Ishikawa (cell line): ENCODE data around the gene ZNF473.

ENCODE experiments used
- CEBPB ChIP-seq: IDR thresholded peaks from 2 replicates; pipeline ENCODE4 v1.6.1; 2012
- CREB1 ChIP-seq: IDR thresholded peaks from 2 replicates; pipeline ENCODE4 v1.6.1; 2012; ENCODE audit warnings: low read depth
- EGR1 ChIP-seq: IDR thresholded peaks from 2 replicates; pipeline ENCODE4 v1.6.1; 2012
- EP300 ChIP-seq: IDR thresholded peaks from 2 replicates; pipeline ENCODE4 v1.6.1; 2012; ENCODE audit warnings: borderline replicate concordance
- FOXM1 ChIP-seq: IDR thresholded peaks from 2 replicates; pipeline ENCODE4 v1.6.1; 2012; ENCODE audit warnings: low read depth, borderline replicate concordance
- MAX ChIP-seq: IDR thresholded peaks from 2 replicates; pipeline ENCODE4 v1.6.1; 2012
- NFIC ChIP-seq: IDR thresholded peaks from 2 replicates; pipeline ENCODE4 v1.6.1; 2012
- RAD21 ChIP-seq: IDR thresholded peaks from 2 replicates; pipeline ENCODE4 v1.6.1; 2012; ENCODE audit warnings: low read depth
- REST ChIP-seq: IDR thresholded peaks from 2 replicates; pipeline ENCODE4 v1.6.1; 2012; ENCODE audit warnings: low read depth, mild to moderate bottlenecking
- TAF1 ChIP-seq: IDR thresholded peaks from 2 replicates; pipeline ENCODE4 v1.6.1; 2012; ENCODE audit warnings: low read depth, mild to moderate bottlenecking
- TCF12 ChIP-seq: IDR thresholded peaks from 2 replicates; pipeline ENCODE4 v1.6.1; 2012; ENCODE audit warnings: low read depth
- TEAD4 ChIP-seq: IDR thresholded peaks from 2 replicates; pipeline ENCODE4 v1.6.1; 2012
- USF1 ChIP-seq: IDR thresholded peaks from 2 replicates; pipeline ENCODE4 v1.6.1; 2012
- YY1 ChIP-seq: IDR thresholded peaks from 2 replicates; pipeline ENCODE4 v1.6.1; 2012; ENCODE audit warnings: low read depth
- ZBTB7A ChIP-seq: IDR thresholded peaks from 2 replicates; pipeline ENCODE4 v1.6.1; 2012; ENCODE audit warnings: low read depth

Gene ZNF473

GRCh38 chr19:49997709-49998108, 28.1 kb upstream of the ZNF473 start:
- TF ChIP-seq EGR1 (no peak), USF1 (peak; percentile 97), MAX (no peak), CEBPB (no peak)

GRCh38 chr19:49999371-50000010, 26.3 kb upstream of the ZNF473 start:
- TF ChIP-seq CREB1 = no peak
- TF ChIP-seq TCF12 = no peak
- TF ChIP-seq USF1 = no peak
- TF ChIP-seq REST = no peak
- no peak for TF ChIP-seq ZBTB7A
- TF ChIP-seq EGR1 = no peak
- TF ChIP-seq YY1 = no peak
- no peak for TF ChIP-seq NFIC

- TF ChIP-seq EGR1 = no peak
- no peak for TF ChIP-seq REST
- no peak for TF ChIP-seq YY1
- no peak for TF ChIP-seq ZBTB7A
- TF ChIP-seq NFIC = no peak
- TF ChIP-seq CREB1 = no peak
- TF ChIP-seq TEAD4 = no peak
- TF ChIP-seq TCF12 = no peak
- no peak for TF ChIP-seq FOXM1
- TF ChIP-seq MAX = no peak
- no peak for TF ChIP-seq RAD21
- TF ChIP-seq CEBPB = no peak
- TF ChIP-seq EP300 = no peak
- TF ChIP-seq TAF1 = no peak
- no peak for TF ChIP-seq USF1
These were observed 25.6 kb upstream of the ZNF473 start for GRCh38 chr19:50000038-50000840.

GRCh38 chr19:50000841-50001557, 24.8 kb upstream of the ZNF473 start:
- TF ChIP-seq FOXM1 = no peak
- TF ChIP-seq YY1 = no peak
- no peak for TF ChIP-seq EP300
- no peak for TF ChIP-seq ZBTB7A
- TF ChIP-seq REST = no peak
- TF ChIP-seq CEBPB = no peak
